DOHH2 (cell line): ENCODE measurements around the gene DMAP1.

ENCODE experiments used
- H3F3A ChIP-seq: fragments of 200-600 bp; sonication (generic), shearing (Covaris generic); 2 replicates; pipeline ENCODE4 v1.6.0; 2016; ENCODE audit warnings: antibody characterized with exemption, mild to moderate bottlenecking; ENCODE audit not compliant: control insufficient read depth, insufficient read depth
- H3K27ac ChIP-seq: fragments of 200-600 bp; sonication (generic); 2 replicates; pipeline ENCODE4 v1.5.1; 2014; ENCODE audit warnings: low read depth, mild to moderate bottlenecking, low read length, moderate library complexity
- H3K27me3 ChIP-seq: fragments of 200-600 bp; sonication (generic); 2 replicates; pipeline ENCODE4 v1.6.1; 2014; ENCODE audit warnings: mild to moderate bottlenecking, low read length, mixed read lengths; ENCODE audit not compliant: control insufficient read depth
- H3K36me3 ChIP-seq: fragments of 200-600 bp; sonication (generic); 2 replicates; pipeline ENCODE4 v1.6.1; 2014; ENCODE audit warnings: mild to moderate bottlenecking, low read length, moderate library complexity, mixed read lengths; ENCODE audit not compliant: control insufficient read depth
- H3K4me1 ChIP-seq: fragments of 200-600 bp; sonication (generic); 2 replicates; pipeline ENCODE4 v1.6.1; 2014; ENCODE audit warnings: mild to moderate bottlenecking, low read length, mixed read lengths; ENCODE audit not compliant: control insufficient read depth
- H3K4me2 ChIP-seq: fragments of 200-600 bp; sonication (generic); 2 replicates; pipeline ENCODE4 v1.6.0; 2014; ENCODE audit warnings: mild to moderate bottlenecking, low read length, moderate library complexity
- H3K4me3 ChIP-seq: fragments of 200-600 bp; sonication (generic); 2 replicates; pipeline ENCODE4 v1.5.1; 2014; ENCODE audit warnings: mild to moderate bottlenecking, low read length, mixed read lengths
- H3K79me2 ChIP-seq: fragments of 200-600 bp; sonication (generic); 2 replicates; pipeline ENCODE4 v1.6.1; 2014; ENCODE audit warnings: mild to moderate bottlenecking, low read length, mixed read lengths; ENCODE audit not compliant: control insufficient read depth
- H3K9me2 ChIP-seq: fragments of 200-600 bp; sonication (generic); replicated peaks from 2 replicates; pipeline ENCODE4 v1.6.1; 2014; ENCODE audit warnings: mild to moderate bottlenecking, low read length, mixed read lengths; ENCODE audit not compliant: control insufficient read depth
- H3K9me3 ChIP-seq: fragments of 200-600 bp; sonication (generic); 2 replicates; pipeline ENCODE4 v1.6.1; 2014; ENCODE audit warnings: antibody characterized with exemption, low read length, mixed read lengths; ENCODE audit not compliant: control insufficient read depth, insufficient read depth
- H4K20me1 ChIP-seq: fragments of 200-600 bp; sonication (generic); 2 replicates; pipeline ENCODE4 v1.6.0; 2014; ENCODE audit warnings: low read depth, mild to moderate bottlenecking, antibody characterized with exemption, low read length, moderate library complexity; ENCODE audit not compliant: control insufficient read depth, insufficient read depth
- CTCF ChIP-seq: fragments of 200-600 bp; sonication (generic); IDR thresholded peaks from one replicate; pipeline ENCODE4 v1.5.1; 2014; ENCODE audit warnings: antibody characterized with exemption, mild to moderate bottlenecking, low read depth, low read length; ENCODE audit not compliant: poor library complexity, severe bottlenecking
- EZH2phosphoT487 ChIP-seq: fragments of 200-600 bp; sonication (generic); IDR thresholded peaks from 2 replicates; pipeline ENCODE4 v1.6.1; 2017; ENCODE audit warnings: borderline replicate concordance, mild to moderate bottlenecking, antibody characterized with exemption, low read length, moderate library complexity, mixed read lengths

DMAP1 gene

GRCh38 chr1:44254392-44254910 is 41.2 kb downstream of the DMAP1 start:
- no peaks in the 10 kb centered on the region for H4K20me1 ChIP-seq
- H3K4me2 ChIP-seq = no peak overlapping the region

DNA sequence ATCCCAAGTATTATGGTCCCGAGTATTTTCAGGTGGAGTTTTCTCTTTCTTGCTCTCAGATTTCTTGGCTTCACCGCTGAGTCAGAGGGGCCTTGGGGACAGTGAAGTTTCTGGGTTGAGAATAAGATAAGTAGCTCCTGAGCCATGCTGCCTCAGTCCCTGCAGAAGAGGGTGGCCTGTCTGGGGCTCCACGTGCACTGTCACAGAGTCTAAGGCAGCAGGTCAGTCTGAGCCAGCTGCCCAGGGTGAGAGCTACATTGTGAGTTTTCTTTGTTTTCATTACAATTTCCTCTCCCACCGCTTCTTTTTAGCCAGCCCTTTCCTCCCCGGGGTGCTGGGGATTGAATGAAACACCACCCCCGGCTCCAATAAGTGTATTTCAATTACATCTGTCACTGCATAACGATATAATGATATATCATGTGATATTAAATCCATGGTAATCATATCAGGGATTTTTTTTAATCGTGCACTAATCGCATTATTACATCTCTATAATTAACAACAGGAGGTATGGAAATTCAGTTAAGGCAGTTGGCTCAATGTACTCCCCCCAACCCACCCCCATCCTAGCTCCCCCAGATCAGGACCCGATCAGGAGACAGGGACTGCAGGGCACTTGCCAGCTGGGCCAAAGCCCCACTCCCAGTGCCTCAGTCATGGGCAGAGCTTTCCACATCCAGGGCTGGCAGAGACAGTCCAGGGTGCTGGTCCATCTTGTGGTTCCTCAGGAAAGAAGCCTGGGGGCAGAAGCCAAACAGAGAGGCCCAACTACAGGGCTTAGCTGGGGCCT is 43.7 kb downstream of the DMAP1 start:
- H3K9me2 ChIP-seq = no peaks in the 10 kb centered on the region
- TF ChIP-seq EZH2phosphoT487 = no peak
- TF ChIP-seq CTCF = no peak
- H3K4me2 ChIP-seq = no peak overlapping the region
- H3K27me3 ChIP-seq = no peaks in the 10 kb centered on the region
- H3K9me3 ChIP-seq = no peaks in the 10 kb centered on the region
- H3K4me3 ChIP-seq = no peak overlapping the region
- no peaks in the 10 kb centered on the region for H3K36me3 ChIP-seq
- no peak overlapping the region for H3K27ac ChIP-seq
- peaks cover 2% of the 10 kb centered on the region; the same call in 1 of the 2 replicates for H4K20me1 ChIP-seq
- no peaks in the 10 kb centered on the region for H3K4me1 ChIP-seq
- H3K79me2 ChIP-seq = no peaks in the 10 kb centered on the region
- no peaks in the 10 kb centered on the region for H3F3A ChIP-seq

More at GRCh38 chr1:44254392-44254910, 41.2 kb downstream of the DMAP1 start:
- TF ChIP-seq CTCF (no peak), EZH2phosphoT487 (no peak)
- no peak overlapping the region for H3K4me3 ChIP-seq
- no peaks in the 10 kb centered on the region for H3F3A ChIP-seq
- no peaks in the 10 kb centered on the region for H3K79me2 ChIP-seq
- no peak overlapping the region for H3K27ac ChIP-seq
- no peaks in the 10 kb centered on the region for H3K27me3 ChIP-seq
- no peaks in the 10 kb centered on the region for H3K9me2 ChIP-seq
- H3K36me3 ChIP-seq = no peaks in the 10 kb centered on the region
- H3K4me1 ChIP-seq = no peaks in the 10 kb centered on the region
- H3K9me3 ChIP-seq = no peaks in the 10 kb centered on the region

DNA sequence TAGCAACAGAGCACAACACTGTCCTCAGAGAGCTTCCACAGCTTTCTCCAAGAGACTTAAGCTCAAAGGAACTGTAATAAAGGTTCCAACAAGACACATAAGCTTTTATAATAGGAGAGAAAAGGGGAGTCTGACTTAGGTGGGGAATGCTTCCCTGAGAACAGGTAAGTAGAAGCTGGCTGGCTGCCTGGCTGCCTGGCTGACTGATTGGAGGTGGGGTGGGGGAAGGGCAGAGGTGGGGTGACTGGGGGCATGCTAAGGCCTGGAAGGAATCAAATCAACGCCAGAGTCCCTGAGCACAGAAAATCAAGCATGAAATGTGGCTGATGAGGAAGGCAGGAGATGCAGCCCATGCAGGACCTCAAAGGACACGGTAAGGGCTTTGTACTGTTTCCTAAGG is 45.8 kb downstream of the DMAP1 start:
- Histone ChIP-seq H3F3A (no peaks in the 10 kb centered on the region), H3K79me2 (no peaks in the 10 kb centered on the region), H3K4me1 (no peaks in the 10 kb centered on the region), H3K4me3 (no peak overlapping the region), H3K27me3 (no peaks in the 10 kb centered on the region), H3K36me3 (no peaks in the 10 kb centered on the region), H3K9me3 (no peaks in the 10 kb centered on the region), H4K20me1 (peaks cover 2% of the 10 kb centered on the region; the same call in 1 of the 2 replicates), H3K9me2 (no peaks in the 10 kb centered on the region), H3K4me2 (no peak overlapping the region), H3K27ac (no peak overlapping the region)
- no peak for TF ChIP-seq CTCF
